DMS114 treated with DMSO at 0.1 percent for 48 hours (cell line): ENCODE data around the gene NDE1.
A peak's percentile ranks its signal among the peaks of the same experiment; 100 is the strongest.

Experiments used
- DNase-seq: peaks from one replicate; lab custom pipeline; 2025; ENCODE audit not compliant: unreplicated experiment; lab: John Stamatoyannopoulos, UW

The NDE1 gene

GRCh38 chr16:15765880-15766279, 115.8 kb downstream of the NDE1 start:
- DNase-seq, result peak; percentile 9

GRCh38 chr16:15766918-15767317, 116.9 kb downstream of the NDE1 start:
- DNase-seq, result no peak

- no peak for DNase-seq
These were observed 118.2 kb downstream of the NDE1 start for GRCh38 chr16:15768201-15768600.

- no peak for DNase-seq
These were observed 119.2 kb downstream of the NDE1 start for GRCh38 chr16:15769239-15769638.

GRCh38 chr16:15770107-15770506, 120.1 kb downstream of the NDE1 start:
- no peak for DNase-seq

GRCh38 chr16:15770512-15770911, 120.5 kb downstream of the NDE1 start:
- DNase-seq, result no peak

- DNase-seq, result no peak
These were observed 121.6 kb downstream of the NDE1 start for GRCh38 chr16:15771694-15772093.

GRCh38 chr16:15772579-15773293, 122.7 kb downstream of the NDE1 start:
- no peak for DNase-seq

- no peak for DNase-seq
These were observed 123.9 kb downstream of the NDE1 start for GRCh38 chr16:15773968-15774367.

GRCh38 chr16:15775209-15775608, 125.2 kb downstream of the NDE1 start:
- no peak for DNase-seq

GRCh38 chr16:15775663-15776304, 125.7 kb downstream of the NDE1 start:
- no peak for DNase-seq
